GM12878 (cell line): Measurements from ENCODE around the gene PFN3. TPM values are rescaled to one million over a fixed set of nuclear protein-coding genes. Genes with fewer than 3 reads are reported as not detected.
A peak's percentile ranks its signal among the peaks of the same experiment; 100 is the strongest.

ENCODE experiments used
- ATAC-seq: fragments of 200-7000 bp; cut with Tn5 transposase; 3 replicates; pipeline ENCODE4 v1.9.1; 2020; ENCODE audit warnings: mild to moderate bottlenecking, moderate library complexity
- BruUV-seq: library from RNA; stranded (reverse); fragments of 400-500 nt; replicated peaks from 2 replicates; lab custom pipeline; 2021; lab: Mats Ljungman, UMichigan
- CTCF ChIA-PET: fragments of 300-600 bp; sonication (Branson Sonifier 250); formaldehyde crosslinking; extraction: SDS; loops from one replicate; lab custom pipeline; 2021; ENCODE audit warnings: inconsistent platforms; lab: Yijun Ruan, JAX
- POLR2A ChIA-PET: fragments of 350-600 bp; formaldehyde crosslinking; extraction: SDS; loops from one replicate; lab custom pipeline; 2021; ENCODE audit warnings: inconsistent platforms; lab: Charles Lee
- RAD21 ChIA-PET: fragments of 300-600 bp; sonication (Branson Sonifier 250); formaldehyde crosslinking; loops from one replicate; lab custom pipeline; 2023; ENCODE audit warnings: antibody characterized with exemption; ENCODE audit not compliant: unreplicated experiment; lab: Charles Lee
- SMC1A ChIA-PET: fragments of 300-600 bp; sonication (Branson Sonifier 250); formaldehyde crosslinking; loops from one replicate; lab custom pipeline; 2023; ENCODE audit not compliant: unreplicated experiment, uncharacterized antibody; lab: Charles Lee
- DNase-seq: peaks from one replicate; pipeline ENCODE4 v3.0.0-alpha.2; 2011; ENCODE audit warnings: low read depth, low spot score
- FAIRE-seq: peaks from 3 replicates; lab custom pipeline; 2011; peaks lifted over from hg19 to GRCh38; lab: Jason Lieb, UNC
- H2AFZ ChIP-seq: 2 replicates; pipeline ENCODE4 v1.6.0; 2011; ENCODE audit warnings: low read depth, low read length, control low read depth; ENCODE audit not compliant: control insufficient read depth
- H3K27ac ChIP-seq: 2 replicates; pipeline ENCODE4 v1.5.1; 2011; ENCODE audit warnings: control low read depth; ENCODE audit not compliant: control insufficient read depth, insufficient read depth
- H3K27me3 ChIP-seq, 2 experiments: replicated peaks in 1 of 2; 2 replicates each; pipeline versions ENCODE4 v1.6.0 to v1.6.1; 2011; ENCODE audit warnings: low read length in 1 of 2; ENCODE audit not compliant: control insufficient read depth in 2 of 2, insufficient read depth in 2 of 2
- H3K36me3 ChIP-seq, 2 experiments: 2 replicates each; pipeline ENCODE4 v1.5.1; 2011; ENCODE audit warnings: low read length in 1 of 2; ENCODE audit not compliant: control insufficient read depth in 2 of 2, insufficient read depth in 2 of 2
- H3K4me1 ChIP-seq: 2 replicates; pipeline ENCODE4 v1.6.1; 2011; ENCODE audit warnings: mild to moderate bottlenecking, low read length, moderate library complexity, mixed read lengths; ENCODE audit not compliant: control insufficient read depth, insufficient read depth
- H3K4me2 ChIP-seq: 2 replicates; pipeline ENCODE4 v1.6.0; 2011; ENCODE audit warnings: control low read depth; ENCODE audit not compliant: control insufficient read depth, insufficient read depth
- H3K4me3 ChIP-seq: fragments of 200-600 bp; sonication (generic); 2 replicates; pipeline ENCODE4 v1.5.1; 2016
- H3K79me2 ChIP-seq: 2 replicates; pipeline ENCODE4 v1.6.0; 2011; ENCODE audit warnings: low read length; ENCODE audit not compliant: control insufficient read depth, insufficient read depth
- H3K9ac ChIP-seq: 2 replicates; pipeline ENCODE4 v1.8.0; 2011; ENCODE audit warnings: low read length, control low read depth, mixed read lengths; ENCODE audit not compliant: control insufficient read depth, insufficient read depth
- H3K9me3 ChIP-seq: replicated peaks from 3 replicates; pipeline ENCODE4 v1.5.1; 2011; ENCODE audit warnings: mild to moderate bottlenecking, low read length; ENCODE audit not compliant: control insufficient read depth, insufficient read depth
- H4K20me1 ChIP-seq: 2 replicates; pipeline ENCODE4 v1.6.0; 2011; ENCODE audit not compliant: control insufficient read depth, insufficient read depth
- NRF1 ChIP-seq: conservative IDR thresholded peaks from 2 replicates; pipeline ENCODE4 v1.6.1; 2011; ENCODE audit warnings: mild to moderate bottlenecking, low read depth, low read length, improper control_type of control experiment
- POLR2A ChIP-seq: IDR thresholded peaks from 2 replicates; pipeline ENCODE4 v1.6.1; 2011; ENCODE audit warnings: low read depth, mild to moderate bottlenecking, low read length
- POLR2AphosphoS5 ChIP-seq: IDR thresholded peaks from 2 replicates; pipeline ENCODE4 v1.6.1; 2011; ENCODE audit warnings: mild to moderate bottlenecking, low read length, inconsistent platforms
- RUNX3 ChIP-seq: IDR thresholded peaks from 2 replicates; pipeline ENCODE4 v1.6.1; 2012; ENCODE audit warnings: low read length, inconsistent platforms
- SIX5 ChIP-seq: IDR thresholded peaks from 2 replicates; pipeline ENCODE4 v1.6.1; 2011; ENCODE audit warnings: mild to moderate bottlenecking, low read depth, low read length, moderate library complexity; ENCODE audit not compliant: severe bottlenecking
- SP1 ChIP-seq: IDR thresholded peaks from one replicate; pipeline ENCODE4 v1.6.1; 2011; ENCODE audit warnings: low read depth, low read length
- ZNF217 ChIP-seq: fragments of 450-650 bp; IDR thresholded peaks from 2 replicates; pipeline ENCODE4 v1.6.1; 2017; ENCODE audit warnings: antibody characterized with exemption, mild to moderate bottlenecking
- WGBS: methylation state at CpG from one replicate; pipeline ENCODE4 v1.1.6; 2016; ENCODE audit warnings: low lambda C conversion rate; ENCODE audit not compliant: insufficient replicate concordance, insufficient coverage; ENCODE audit errors: missing lambda C conversion rate; 5-methylcytosine and 5-hydroxymethylcytosine counted together
- in situ Hi-C: fragments of 300-500 bp; cut with MboI; formaldehyde crosslinking; loops from 9 replicates; pipeline ENCODE4 v1.14.3; 2018; ENCODE audit warnings: mixed read lengths
- intact Hi-C: fragments of 100-400 bp; cut with micrococcal nuclease; formaldehyde crosslinking; loops from one replicate; pipeline ENCODE4 v1.14.2; 2022; ENCODE audit not compliant: unreplicated experiment
- polyA plus RNA-seq, 11 experiments: library from polyadenylated mRNA; depleted of rRNA in 4 of 11; unstranded in 6 of 11; stranded (reverse) in 5 of 11; fragments of >200 nt; fragmentation: Nextera tagmentation in 4 of 11; fragmentation: Illumina TruSeq in 1 of 11; extraction: Ambion mirVana in 4 of 11; extraction: Trizol in 1 of 11; gene quantifications; 1 replicate in 1 of 11; 2 replicates in 10 of 11; pipeline versions ENCODE4 v1.2.1 to v1.2.3, GENCODE V29; 2011 to 2016; ENCODE audit warnings: inconsistent platforms in 2 of 11, missing spikeins in 2 of 11, low read depth in 1 of 11
- total RNA-seq, 4 experiments: library from RNA; depleted of rRNA in 3 of 4; stranded (reverse); fragments of >200 nt in 3 of 4; fragmentation: Illumina TruSeq in 1 of 4; extraction: Trizol in 1 of 4; gene quantifications; 2 replicates each; pipeline versions ENCODE4 v1.2.1 to v1.2.3, GENCODE V29; 2013 to 2021
- TF ChIP-seq, protein P1 (sequence below): IDR thresholded peaks from 2 replicates; pipeline ENCODE4 v1.6.1; 2011; ENCODE audit warnings: low read depth, mild to moderate bottlenecking, low read length, moderate library complexity, borderline replicate concordance; ENCODE audit errors: extremely low read depth
- TF ChIP-seq, protein P2 (sequence below): IDR thresholded peaks from 2 replicates; pipeline ENCODE4 v1.6.1; 2012; ENCODE audit warnings: low read depth, low read length, improper control_type of control experiment
- TF ChIP-seq, protein P3 (sequence below): fragments of 450-650 bp; IDR thresholded peaks from 2 replicates; pipeline ENCODE4 v1.6.1; 2018; ENCODE audit warnings: borderline replicate concordance, mild to moderate bottlenecking; ENCODE audit not compliant: partially characterized antibody

The PFN3 gene
- total and polyA plus RNA-seq, 10 of the 15 experiments (the other 5 are each of a cell fraction or from before 2014, with no cell fraction given), result not detected

DNA sequence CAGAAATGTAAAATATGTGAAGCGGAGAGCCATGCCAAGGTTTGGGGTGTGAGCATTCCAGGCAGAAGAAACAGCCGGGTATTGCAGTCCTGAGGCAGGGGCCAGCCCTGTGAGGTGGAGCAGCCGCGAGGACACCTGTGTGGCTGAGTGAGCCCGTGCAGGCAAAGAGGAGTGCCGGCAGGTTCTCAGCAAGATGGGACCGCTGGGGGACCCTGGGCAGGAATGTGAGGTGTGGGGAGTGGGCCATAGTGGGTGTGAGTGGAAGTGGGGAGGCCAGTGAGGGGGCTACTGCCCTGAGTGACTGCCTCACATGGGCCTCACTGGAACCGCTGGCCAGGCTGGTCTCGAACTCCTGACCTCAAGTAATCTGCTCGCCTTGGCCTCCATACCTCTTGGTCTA is 38.0 kb upstream of the PFN3 start:
- Histone ChIP-seq H4K20me1 (no peaks in the 10 kb centered on the region), H3K27me3 (no peaks in the 10 kb centered on the region), H3K36me3 (peaks cover 38 to 46% of the 10 kb centered on the region in 2 experiments), H3K4me2 (no peak overlapping the region), H3K27ac (no peak overlapping the region), H2AFZ (no peak overlapping the region)
- RAD21 ChIA-PET, result interaction anchor here (0.8 kb wide), 1 partner anchor 14 kb away, joined by 3 read pairs; no protein-coding TSS in a partner anchor
- no peak for FAIRE-seq
- POLR2A ChIA-PET, result interaction anchor here (0.7 to 2.4 kb wide), 4 partner anchors 10 to 29 kb away, joined by 3 to 7 read pairs (median 3); partner anchors contain the start of genes F12 and GRK6
- TF ChIP-seq SIX5 (no peak), POLR2AphosphoS5 (peak; percentile 54; the same call in 1 of the 2 replicates), RUNX3 (no peak), SP1 (no peak), ZNF217 (no peak), POLR2A (peak; percentile 70), NRF1 (no peak)
- TF ChIP-seq, protein P1, sequence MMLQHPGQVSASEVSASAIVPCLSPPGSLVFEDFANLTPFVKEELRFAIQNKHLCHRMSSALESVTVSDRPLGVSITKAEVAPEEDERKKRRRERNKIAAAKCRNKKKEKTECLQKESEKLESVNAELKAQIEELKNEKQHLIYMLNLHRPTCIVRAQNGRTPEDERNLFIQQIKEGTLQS, result no peak
- TF ChIP-seq, protein P2, sequence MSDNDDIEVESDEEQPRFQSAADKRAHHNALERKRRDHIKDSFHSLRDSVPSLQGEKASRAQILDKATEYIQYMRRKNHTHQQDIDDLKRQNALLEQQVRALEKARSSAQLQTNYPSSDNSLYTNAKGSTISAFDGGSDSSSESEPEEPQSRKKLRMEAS, result no peak
- TF ChIP-seq, protein P3, sequence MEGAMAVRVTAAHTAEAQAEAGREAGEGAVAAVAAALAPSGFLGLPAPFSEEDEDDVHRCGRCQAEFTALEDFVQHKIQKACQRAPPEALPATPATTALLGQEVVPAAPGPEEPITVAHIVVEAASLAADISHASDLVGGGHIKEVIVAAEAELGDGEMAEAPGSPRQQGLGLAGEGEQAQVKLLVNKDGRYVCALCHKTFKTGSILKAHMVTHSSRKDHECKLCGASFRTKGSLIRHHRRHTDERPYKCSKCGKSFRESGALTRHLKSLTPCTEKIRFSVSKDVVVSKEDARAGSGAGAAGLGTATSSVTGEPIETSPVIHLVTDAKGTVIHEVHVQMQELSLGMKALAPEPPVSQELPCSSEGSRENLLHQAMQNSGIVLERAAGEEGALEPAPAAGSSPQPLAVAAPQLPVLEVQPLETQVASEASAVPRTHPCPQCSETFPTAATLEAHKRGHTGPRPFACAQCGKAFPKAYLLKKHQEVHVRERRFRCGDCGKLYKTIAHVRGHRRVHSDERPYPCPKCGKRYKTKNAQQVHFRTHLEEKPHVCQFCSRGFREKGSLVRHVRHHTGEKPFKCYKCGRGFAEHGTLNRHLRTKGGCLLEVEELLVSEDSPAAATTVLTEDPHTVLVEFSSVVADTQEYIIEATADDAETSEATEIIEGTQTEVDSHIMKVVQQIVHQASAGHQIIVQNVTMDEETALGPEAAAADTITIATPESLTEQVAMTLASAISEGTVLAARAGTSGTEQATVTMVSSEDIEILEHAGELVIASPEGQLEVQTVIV, result no peak
- TF ChIP-seq, all 136 proteins: peak for 2
- ChIA-PET CTCF (interaction anchor here (1.7 kb wide), 1 partner anchor 34 kb away, joined by 8 read pairs; no protein-coding TSS in a partner anchor), SMC1A (interaction anchor here (0.9 to 2.0 kb wide), 2 partner anchors 10 to 14 kb away, joined by 3 to 5 read pairs; no protein-coding TSS in a partner anchor)
- Histone ChIP-seq H3K9me3 (no peaks in the 10 kb centered on the region), H3K9ac (no peak overlapping the region), H3K4me1 (no peaks in the 10 kb centered on the region), H3K79me2 (no peaks in the 10 kb centered on the region), H3K4me3 (no peak overlapping the region)
- no peak for ATAC-seq
- intact Hi-C loops (no loop called here), in situ Hi-C loops (no loop called here)
- WGBS, result 93% methylated on average over 10 of the region's 10 CpGs
- DNase-seq, result no peak
- no TSS peak for BruUV-seq
